GM19452 (cell line): Measurements from ENCODE around the gene PCNX4.

ENCODE experiments used
- ATAC-seq: cut with Tn5 transposase; IDR thresholded peaks from one replicate; pipeline ENCODE4 v1.9.1; 2021; ENCODE audit not compliant: unreplicated experiment

The PCNX4 gene

GRCh38 chr14:60204843-60205774 lies 113.4 kb downstream of the PCNX4 start:
- ATAC-seq = peak; percentile 58

- ATAC-seq = no peak
Observed at GRCh38 chr14:60206249-60206670, 114.5 kb downstream of the PCNX4 start.

- ATAC-seq = no peak
Observed at GRCh38 chr14:60206837-60207533, 115.3 kb downstream of the PCNX4 start.

GRCh38 chr14:60210703-60211102 lies 119.0 kb downstream of the PCNX4 start:
- ATAC-seq = no peak

- ATAC-seq = no peak
Observed at GRCh38 chr14:60211153-60211552, 119.4 kb downstream of the PCNX4 start.

- ATAC-seq = peak; percentile 94
Observed at GRCh38 chr14:60212503-60213371, 121.0 kb downstream of the PCNX4 start.

GRCh38 chr14:60214003-60214402 lies 122.3 kb downstream of the PCNX4 start:
- ATAC-seq = no peak

- ATAC-seq = no peak
Observed at GRCh38 chr14:60214415-60215126, 122.8 kb downstream of the PCNX4 start.

- no peak for ATAC-seq
Observed at GRCh38 chr14:60215127-60215444, 123.4 kb downstream of the PCNX4 start.

GRCh38 chr14:60215520-60216420 lies 124.0 kb downstream of the PCNX4 start:
- ATAC-seq = no peak

- ATAC-seq = no peak
Observed at GRCh38 chr14:60217713-60218112, 126.0 kb downstream of the PCNX4 start.
